Measurements from ENCODE around the gene CCDC86.
A peak's percentile ranks its signal among the peaks of the same experiment; 100 is the strongest.

Gene CCDC86

DNA sequence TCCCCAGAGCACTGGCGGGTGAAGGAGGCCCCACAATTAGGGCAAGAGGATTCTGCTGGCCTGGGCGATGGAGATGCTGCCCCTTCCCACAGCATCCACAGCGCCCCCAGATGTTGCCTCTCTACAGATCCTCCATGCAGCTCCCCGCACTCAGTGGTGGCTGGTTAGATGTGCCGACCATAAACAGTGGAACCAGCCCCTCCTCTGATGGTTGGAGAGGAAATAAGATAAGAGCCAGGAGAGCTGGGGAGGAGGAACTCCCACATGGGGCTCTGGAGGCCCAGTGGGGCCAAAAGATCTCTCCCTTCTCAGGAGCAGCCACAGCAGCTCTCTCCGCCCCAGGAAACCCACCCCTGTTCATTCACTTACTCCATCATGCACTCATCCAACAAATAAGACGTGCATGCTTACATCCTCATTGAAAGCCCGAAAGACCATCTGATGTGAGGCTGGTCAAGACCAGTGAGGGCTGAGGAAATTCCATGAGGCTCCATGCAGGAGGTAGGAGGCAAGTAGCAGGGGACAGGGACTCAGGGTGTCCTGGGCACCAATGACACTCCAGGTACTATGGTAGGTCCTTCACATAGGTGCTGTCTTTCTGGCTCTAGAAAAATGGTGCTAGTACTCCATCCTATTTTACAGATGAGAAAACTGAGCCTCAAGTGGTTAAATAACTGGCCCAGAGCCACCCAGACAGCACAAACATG, 12.4 kb downstream of the CCDC86 start:
- peak; percentile 22 to 24 for DNase-seq

DNA sequence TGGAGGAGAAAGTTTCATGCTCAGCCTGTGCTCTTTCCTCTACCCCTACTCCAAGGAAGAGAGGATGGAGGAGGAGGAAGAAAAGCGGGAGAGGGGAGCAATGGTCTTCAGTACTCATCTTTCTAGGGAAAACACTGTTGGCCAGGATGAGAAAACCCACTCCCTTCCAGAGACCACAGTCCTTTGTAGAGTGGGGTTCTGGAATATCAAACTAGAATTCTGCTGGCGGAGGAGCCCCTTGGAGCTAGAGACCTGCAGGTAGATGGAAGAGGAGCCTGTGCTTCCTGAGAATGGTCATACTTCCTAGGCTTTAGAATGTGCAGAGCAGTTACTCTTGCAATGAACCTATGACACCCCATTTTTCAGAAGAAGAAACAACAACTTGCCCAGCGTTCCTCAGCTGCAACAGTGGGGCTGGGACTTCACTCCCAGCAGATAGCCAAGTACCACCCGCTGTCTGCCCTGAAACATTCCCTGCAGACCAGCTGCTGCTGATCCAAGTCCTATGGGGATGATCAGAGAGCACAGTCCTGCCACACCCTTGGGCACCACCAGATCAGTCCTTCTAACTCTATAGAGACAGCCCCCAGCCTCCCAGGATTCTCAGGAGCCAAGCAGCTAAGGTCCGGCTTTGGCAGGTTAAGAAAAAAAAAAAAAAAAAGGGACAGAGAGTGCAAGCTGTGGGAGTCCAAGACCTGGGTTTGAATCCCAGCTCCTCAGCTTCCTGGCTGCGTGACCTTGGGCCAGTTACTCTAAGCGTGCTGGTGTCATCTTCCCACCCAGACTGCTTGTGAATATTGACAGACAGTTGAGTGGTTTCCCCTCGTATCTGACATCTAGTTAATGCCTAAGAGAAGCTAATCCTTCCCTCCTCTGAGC, 13.2 kb downstream of the CCDC86 start:
- DNase-seq, result no peak

DNA sequence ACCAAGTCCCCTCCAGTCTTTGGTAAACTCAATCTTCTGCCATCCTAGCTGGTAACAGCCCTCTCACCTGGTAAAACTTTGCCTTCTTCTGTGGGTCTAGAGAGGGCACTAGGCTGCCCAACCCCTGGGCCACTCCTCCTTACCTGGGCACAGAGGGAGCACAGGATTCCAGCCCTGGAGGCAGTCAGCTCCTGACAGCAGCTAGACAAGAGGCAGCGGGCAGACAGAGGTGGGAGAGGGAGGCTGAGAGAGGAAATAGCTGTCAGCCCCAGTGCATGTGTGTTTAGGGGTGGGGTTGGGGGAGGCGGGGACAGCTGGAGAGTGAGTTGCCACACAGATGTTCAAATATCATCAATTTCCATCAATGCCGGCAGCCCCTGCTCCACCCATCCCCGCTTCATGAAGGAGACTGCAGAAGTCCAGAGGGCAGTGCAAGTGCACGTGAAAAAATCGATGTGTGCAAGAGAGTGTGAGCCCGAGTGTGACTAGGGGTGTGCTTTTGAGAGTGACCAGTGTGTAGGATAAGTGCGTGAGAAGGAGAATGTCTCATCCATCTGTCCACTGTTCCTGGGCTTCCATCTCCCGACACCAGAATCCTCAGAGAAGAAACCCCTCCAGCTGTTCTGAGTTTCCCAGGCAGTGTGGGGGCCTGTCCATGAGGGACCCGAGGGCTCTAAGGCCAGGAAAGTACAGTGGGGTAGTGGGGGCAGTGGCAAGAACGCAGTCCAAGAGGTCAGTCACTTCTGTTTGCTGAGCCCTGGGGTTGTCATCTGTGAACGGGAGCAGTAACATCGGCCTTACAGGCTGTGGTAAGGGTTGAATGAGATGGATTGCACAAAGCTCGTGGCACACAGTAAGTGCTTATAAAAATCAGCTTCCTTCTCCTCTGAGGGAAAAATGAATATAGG, 14.1 kb downstream of the CCDC86 start, which contains the start of gene PTGDR2:
Gene PTGDR2 (minus strand): TSS at position 225 of the 908 bp plus-strand sequence. CDS start 2,228 bp downstream, outside the sequence.
- peak; percentile 31 to 36 for DNase-seq

DNA sequence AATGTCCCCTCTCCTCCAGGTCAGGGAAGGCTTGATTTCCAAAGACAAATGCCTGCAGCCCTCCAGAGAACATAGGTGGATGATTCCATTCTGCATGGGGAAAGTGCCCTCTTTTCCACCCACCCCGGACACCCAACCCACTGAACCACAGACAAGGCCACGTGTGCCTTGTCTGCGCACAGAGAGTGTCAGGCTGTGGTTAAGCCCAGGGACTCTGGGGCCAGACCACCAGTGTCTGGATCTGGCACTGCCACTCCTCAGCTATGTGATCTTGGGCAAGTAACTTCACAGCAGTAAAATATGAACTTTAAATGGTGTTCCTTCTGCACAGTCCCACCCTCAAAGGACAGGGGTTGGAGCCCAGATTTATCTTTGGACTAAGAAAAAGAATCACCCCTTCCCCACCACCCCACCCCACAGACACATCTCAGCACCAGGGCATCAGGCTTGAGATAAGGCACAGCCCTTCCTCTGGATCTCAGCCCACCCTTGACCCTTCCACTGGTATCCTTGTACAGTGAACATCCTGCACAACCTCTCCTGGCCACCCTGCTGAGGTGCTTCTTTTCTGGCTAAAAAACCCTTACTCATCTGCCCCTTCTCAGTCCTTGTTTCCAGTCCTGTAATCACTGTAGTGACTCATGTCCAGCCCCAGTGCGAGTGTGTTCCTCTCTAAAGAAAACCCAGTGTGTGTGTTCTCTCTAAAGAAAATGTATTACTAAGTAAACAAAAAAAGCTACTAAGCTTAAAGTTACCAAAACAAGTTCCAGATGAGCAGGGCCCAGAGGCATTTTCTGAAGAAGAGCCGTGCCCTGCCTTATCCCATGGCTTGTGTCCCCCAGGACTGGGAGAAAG, 15.7 kb downstream of the CCDC86 start:
- DNase-seq, result no peak

DNA sequence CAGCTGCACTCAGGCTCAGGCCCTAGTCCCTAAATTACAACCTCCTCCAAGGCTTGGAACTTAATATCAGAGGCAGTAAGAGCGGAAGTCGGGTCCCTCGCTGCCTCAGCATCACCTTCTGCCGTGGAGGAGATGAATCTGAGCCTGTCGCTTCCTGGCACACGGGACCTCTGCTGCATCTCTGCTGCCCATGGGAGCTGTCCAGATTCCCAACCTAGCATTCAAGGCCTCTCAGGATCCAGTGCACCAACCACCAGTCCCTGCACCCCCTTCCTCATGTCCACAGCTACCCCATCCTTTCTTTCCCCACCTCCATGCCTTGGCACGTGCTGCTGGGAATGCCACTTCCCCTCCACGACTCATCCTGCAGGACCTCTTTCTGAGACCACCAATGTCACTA, 16.3 kb downstream of the CCDC86 start:
- no peak for DNase-seq

DNA sequence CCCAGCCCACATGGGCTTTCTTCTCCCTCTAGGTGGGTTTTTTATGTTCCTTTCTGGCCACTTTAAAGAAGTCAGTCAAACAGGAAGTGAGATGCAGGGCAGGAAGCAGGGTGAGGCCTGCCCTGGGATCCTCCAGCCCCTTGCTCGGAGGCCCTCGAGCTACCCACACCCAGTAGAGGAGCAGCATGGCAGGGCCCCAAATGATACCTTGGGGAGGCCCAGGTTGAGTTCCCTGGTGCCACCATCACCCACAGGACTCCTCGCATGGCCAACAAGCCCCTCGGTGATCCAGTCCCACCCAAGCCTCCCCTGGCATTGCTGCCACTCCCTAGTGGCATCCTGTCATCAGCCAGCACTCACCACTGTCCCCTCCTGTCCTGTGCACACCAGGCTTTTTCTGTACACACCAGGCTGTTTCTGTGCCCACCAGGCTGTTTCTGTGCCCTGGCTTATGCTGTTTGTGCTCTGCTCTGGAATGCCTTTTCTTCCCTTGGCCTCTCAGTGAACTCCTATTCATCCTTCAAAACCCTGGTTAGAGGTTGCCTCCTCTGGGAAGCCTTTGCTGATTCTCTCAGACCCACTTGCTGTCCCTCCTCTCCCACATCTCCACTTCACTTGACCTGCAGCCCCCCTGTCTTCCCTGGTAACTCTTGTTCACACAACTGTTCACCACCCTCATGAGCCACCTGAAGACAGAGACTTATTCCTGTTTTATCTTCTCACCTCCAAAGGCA, 17.0 kb downstream of the CCDC86 start:
- peak; percentile 20 to 24 for DNase-seq

DNA sequence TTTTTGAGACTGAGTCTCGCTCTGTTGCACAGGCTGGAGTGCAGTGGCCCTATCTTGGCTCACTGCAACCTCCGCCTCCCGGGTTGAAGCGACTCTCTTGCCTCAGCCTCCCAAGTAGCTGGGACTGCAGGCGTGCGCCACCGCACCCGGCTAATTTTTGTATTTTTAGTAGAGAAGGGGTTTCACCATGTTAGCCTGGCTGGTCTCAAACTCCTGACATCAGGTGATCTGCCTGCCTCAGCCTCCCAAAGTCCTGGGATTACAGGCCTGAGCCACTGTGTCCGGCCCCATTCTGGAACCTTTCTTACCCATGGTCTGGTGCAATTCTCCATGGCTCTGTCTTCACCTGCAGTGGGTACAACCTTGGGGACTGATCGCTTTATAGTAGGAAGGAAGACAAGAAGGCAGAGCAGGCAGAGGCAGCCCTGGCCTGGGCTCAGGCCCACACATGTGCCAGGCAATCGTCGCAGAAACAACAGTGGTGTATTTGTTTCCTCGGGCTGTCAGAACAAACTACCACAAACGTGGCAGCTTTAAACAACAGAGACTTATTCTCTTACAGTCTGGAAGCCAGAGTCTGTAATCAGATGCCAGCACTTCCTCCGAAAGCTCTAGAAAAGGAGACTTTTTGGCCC, 17.8 kb downstream of the CCDC86 start:
- DNase-seq, result no peak

DNA sequence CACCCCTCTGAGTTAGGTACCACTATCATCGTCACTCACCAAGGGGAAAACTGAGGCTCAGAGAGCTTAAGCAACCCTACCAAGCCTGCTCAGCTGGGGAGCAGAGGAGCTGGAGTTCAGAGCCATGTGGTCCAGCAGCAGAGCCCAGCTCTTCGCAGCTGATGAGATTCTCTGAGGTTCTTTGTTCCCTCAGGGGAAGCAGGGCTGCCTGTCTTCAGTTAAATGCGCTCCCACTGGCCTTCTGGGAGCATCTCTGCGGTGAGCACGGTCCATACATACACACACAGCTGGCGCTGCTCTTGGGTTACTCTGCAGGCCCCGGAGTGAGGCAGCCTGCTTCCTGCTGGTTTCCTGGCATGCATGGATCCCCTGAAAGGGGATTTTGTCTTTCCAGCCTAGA, 19.0 kb downstream of the CCDC86 start:
- no peak for DNase-seq

DNA sequence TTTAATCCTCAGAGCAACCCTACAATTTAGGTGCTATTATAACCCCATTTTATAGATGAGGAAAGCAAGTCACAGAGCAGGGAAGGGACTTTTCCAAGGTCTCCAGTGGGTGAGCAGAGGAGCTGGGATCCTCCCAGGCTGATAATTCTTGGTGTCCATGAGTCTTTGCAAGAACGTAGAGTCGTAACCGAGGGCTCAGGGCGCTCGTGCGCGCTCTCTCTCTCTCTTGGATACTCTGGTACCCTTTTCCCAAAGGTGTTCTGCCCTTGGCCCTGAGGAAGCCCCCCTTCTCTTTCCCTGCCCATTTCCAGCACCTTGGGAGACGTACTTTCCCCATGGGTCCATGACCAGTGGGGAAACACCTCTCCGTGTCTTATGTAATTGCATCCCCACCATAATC, 20.3 kb downstream of the CCDC86 start:
- DNase-seq, result no peak

DNA sequence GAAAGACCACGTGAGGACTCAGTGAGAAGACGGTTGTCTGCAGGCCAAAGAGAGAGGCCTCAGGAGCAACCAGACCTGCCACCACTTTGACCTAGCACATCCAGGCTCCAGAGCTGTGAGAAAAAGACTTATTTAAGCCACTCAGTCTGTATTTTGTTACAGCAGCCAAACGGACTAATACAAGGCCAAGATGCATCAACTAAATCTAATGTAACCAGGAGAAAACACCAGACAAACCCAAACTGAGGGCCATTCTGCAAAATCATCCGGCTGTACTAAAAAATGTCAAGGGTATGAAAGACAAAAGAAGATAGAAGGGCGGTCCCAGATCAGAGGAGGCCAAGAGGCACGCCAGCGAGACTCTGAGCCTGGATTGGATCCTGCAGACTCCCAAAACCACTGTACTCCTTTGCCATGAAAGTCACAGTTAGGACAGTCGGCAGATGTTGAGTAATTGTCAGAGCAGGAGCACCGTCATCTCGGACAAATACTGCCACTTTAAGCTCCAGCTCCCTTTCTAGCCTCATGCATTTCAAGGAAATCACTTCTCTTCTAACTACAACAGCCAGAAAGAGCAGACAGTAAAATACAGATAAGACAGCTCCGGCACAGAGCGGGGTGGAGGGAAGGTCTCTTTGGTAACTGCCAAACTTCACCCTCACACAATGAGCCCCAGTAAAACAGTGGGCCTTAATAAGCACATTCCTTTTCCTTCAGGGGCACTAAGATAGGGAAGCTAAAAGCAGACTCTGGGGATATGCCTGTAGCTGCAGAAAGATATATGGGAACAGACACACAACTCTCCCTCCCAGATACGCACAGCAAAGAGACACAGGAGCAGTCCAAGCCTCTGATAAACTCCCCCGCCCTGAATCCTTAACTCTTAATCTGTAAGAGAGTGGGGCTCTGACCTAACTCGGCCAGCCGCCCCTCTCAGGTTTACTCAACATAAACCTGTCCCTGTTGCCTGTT, 21.9 kb downstream of the CCDC86 start:
- DNase-seq, result no peak

DNA sequence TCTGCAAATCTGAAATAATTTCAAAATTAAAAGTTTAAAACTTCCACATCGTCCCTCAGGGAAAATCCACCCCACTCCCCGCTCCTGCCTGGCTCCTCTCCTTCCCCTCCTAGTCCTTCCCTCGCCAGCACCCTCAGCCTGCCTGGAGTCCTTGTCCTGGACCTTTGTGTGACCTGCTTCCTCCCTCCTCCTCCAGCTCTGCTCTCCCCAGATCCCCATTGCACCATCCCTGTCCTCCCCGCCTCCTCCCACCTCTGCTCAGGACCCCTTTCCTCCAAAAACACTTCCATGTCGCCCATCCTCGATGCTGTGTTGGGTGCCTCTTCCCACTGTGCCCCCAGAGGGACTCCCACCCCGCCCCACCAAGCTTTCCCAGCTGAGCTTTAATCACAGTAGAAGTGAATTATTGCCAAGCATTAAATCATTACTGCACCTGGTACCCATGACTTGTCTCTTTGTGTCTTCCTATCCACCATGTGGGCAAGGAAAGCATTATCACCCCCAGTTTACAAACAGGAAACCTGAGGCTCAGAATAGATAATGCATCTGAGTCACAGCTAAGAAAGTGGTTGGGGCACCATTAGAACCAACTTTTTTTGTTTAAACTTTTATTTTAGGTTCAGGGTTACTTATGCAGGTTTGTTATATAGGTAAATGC, 23.1 kb downstream of the CCDC86 start:
- no peak for DNase-seq

DNA sequence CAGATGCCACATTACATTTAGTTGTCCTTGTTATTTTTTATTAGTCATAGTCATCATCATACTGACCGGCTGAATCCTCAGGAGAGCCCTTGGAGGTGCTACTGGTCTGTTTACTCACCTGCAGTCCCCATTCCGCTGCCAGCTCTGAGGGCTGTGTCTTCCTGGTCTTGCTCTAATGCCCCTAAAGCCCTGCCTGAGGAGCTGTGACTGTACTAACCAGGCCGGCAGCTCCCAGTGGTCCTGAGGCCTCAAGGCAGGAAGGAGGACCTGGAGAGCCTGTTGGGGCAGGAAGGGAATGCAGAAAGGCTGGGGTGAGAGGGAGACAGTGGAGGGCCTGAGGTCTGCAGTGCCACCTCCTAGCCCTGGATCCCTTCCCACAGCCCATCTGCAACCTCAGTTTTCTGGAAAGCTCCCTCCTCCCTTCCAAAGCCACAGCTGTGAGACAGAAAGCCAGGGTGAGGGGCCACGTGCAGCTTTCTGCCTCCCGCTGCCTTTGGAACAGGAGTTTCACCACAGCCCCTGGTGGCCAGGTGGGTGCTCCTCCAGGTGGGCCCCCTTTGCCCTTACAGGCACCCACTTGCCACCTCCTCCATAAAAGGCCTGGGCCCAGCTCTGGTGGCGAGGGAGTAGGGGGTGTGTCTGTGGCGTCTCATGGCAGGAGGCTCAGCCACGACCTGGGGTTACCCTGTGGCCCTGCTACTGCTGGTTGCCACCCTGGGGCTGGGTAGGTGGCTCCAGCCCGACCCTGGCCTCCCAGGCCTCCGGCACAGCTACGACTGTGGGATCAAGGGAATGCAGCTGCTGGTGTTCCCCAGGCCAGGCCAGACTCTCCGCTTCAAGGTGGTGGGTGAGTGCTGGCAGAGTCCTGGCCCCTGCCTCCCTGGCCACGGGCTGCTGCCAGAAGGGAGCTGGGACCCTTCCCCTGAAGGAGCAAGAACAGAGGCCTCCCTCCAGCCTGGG, 25.3 kb downstream of the CCDC86 start, which contains the start of gene ZP1:
Gene ZP1 (plus strand): TSS at position 632 of the 960 bp plus-strand sequence. CDS start 20 bp downstream, at position 652.
- DNase-seq, result no peak

DNA sequence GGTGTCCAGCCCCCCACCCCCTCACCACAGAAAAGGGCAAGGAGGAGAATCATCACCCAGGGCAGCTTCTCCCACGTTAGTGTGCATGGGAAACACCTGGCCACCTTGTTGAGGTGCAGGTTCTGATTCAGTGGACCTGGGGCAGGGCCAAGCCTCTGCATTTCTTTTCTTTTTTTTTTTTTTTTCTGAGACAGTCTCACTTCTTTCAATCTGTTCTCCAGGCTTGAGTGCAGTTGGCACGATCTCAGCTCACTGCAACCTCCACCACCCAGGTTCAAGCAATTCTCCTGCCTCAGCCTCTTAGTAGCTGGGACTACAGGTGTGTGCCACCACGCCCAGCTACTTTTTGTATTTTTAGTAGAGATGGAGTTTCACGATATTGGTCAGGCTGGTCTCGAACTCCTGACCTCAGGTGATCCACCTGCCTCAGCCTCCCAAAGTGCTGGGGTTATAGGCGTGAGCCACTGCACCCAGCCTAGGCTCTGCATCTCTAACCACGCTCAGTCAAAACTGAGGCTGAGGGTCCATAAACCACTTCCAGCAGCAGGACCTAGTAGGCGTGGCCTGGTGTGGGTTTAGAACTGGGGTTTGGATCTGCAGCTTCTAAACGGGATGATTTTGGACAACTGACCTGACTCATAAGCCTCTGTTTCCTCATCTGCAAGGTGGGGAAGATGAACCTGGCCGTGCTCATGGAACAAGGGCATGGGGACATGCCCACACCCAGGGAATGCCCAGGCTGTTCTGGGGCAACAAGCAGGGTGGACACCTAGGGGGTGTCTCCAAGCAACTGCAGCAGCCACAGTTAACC, 26.2 kb downstream of the CCDC86 start:
- DNase-seq, result no peak

DNA sequence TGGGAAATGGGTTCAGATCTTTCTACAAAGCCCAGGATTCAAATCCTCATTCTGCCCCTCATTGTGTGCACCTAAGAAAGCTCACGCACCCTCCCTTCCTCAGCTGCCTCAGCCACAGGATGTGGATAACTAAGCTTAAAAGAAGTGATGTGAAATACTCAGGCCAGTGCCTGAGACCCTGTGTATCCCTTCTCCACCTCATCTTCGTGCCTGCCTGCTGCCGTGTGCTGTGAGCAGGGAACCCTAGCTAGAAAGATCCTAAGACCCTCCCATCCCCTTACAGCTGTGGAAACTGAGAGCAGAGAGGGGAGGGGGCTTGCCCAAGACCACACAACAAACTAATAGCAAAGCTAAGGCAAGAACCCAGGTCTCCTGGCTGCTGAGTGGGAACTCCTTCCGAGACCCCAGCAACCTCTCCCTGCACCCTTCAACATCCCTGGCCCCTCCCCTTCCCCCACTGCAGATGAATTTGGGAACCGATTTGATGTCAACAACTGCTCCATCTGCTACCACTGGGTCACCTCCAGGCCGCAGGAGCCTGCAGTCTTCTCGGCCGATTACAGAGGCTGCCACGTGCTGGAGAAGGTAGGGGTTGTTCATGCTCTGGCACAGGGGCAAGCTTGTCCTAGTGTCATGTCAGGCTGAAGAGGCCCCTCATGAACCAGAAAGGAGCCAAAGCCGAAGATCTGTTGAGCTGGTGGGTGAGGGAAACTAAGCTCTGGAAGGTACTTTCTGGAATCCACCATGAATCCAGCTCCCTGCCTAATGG, 27.0 kb downstream of the CCDC86 start:
- DNase-seq, result no peak

DNA sequence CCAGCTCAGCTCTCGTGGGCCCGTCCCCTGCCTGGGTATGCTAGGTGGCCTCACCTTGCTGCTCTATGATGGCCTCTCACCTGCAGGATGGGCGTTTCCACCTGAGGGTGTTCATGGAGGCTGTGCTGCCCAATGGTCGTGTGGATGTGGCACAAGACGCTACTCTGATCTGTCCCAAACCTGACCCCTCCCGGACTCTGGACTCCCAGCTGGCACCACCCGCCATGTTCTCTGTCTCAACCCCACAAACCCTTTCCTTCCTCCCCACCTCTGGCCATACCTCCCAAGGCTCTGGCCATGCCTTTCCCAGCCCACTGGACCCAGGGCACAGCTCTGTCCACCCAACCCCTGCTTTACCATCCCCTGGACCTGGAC, 27.5 kb downstream of the CCDC86 start:
- no peak for DNase-seq

DNA sequence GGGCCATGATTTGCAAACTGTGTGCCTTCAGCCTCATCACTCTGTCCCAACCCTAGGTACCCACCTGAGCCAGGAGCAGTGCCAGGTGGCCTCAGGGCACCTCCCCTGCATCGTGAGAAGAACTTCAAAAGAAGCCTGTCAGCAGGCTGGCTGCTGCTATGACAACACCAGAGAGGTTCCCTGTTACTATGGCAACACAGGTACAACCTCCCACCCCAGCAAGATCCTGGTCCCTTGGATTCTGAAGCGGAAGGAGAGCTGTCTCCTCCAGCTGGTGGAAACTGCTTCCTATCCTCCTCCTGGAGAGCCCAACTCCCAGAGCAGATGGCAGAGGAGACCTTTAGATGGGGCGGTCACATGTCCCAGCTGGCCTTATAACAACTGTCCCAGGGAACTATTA, 28.4 kb downstream of the CCDC86 start:
- no peak for DNase-seq

Data from Kasumi-1 (cell line).